HL-60 (cell line): Measurements from ENCODE around the gene HS3ST2.

ENCODE experiments used
- DNase-seq, 2 experiments: peaks; one replicate each; pipeline ENCODE4 v3.0.0-alpha.2; 2010 to 2020; ENCODE audit warnings: low read depth in 1 of 2, low spot score in 1 of 2
- H3K27ac ChIP-seq: fragments of 250-450 bp; sonication (Bioruptor Pico); replicated peaks from 2 replicates; pipeline ENCODE4 v1.5.1; 2020; ENCODE audit warnings: mild to moderate bottlenecking, moderate library complexity
- H3K27me3 ChIP-seq: fragments of 250-450 bp; sonication (Bioruptor Pico); 2 replicates; pipeline ENCODE4 v1.5.1; 2021; ENCODE audit warnings: mild to moderate bottlenecking, moderate library complexity; ENCODE audit not compliant: insufficient read depth, poor library complexity, severe bottlenecking
- H3K4me3 ChIP-seq: replicated peaks from 2 replicates; pipeline ENCODE4 v1.5.1; 2011; ENCODE audit warnings: mild to moderate bottlenecking, control low read depth, low read length; ENCODE audit not compliant: insufficient read depth
- GABPA ChIP-seq: IDR thresholded peaks from 2 replicates; pipeline ENCODE4 v1.6.1; 2012; ENCODE audit warnings: low read depth
- POLR2AphosphoS5 ChIP-seq: IDR thresholded peaks from 2 replicates; pipeline ENCODE4 v1.6.1; 2012; ENCODE audit warnings: low read depth
- REST ChIP-seq: IDR thresholded peaks from 2 replicates; pipeline ENCODE4 v1.6.1; 2012; ENCODE audit warnings: low read depth; ENCODE audit not compliant: insufficient replicate concordance
- SPI1 ChIP-seq: IDR thresholded peaks from 2 replicates; pipeline ENCODE4 v1.6.1; 2012; ENCODE audit warnings: low read depth, mild to moderate bottlenecking, borderline replicate concordance
- TF ChIP-seq, protein P1 (sequence below): IDR thresholded peaks from one replicate; pipeline ENCODE4 v1.5.1; 2011; ENCODE audit warnings: low read length, control low read depth, inconsistent platforms; ENCODE audit not compliant: insufficient read depth

The HS3ST2 gene

GRCh38 chr16:22806811-22807210, 7.2 kb upstream of the HS3ST2 start:
- Histone ChIP-seq H3K4me3 (no peak overlapping the region), H3K27ac (no peak overlapping the region), H3K27me3 (peaks cover 6% of the 10 kb centered on the region)
- TF ChIP-seq POLR2AphosphoS5 (no peak), REST (no peak), GABPA (no peak), SPI1 (no peak)
- TF ChIP-seq, protein P1, sequence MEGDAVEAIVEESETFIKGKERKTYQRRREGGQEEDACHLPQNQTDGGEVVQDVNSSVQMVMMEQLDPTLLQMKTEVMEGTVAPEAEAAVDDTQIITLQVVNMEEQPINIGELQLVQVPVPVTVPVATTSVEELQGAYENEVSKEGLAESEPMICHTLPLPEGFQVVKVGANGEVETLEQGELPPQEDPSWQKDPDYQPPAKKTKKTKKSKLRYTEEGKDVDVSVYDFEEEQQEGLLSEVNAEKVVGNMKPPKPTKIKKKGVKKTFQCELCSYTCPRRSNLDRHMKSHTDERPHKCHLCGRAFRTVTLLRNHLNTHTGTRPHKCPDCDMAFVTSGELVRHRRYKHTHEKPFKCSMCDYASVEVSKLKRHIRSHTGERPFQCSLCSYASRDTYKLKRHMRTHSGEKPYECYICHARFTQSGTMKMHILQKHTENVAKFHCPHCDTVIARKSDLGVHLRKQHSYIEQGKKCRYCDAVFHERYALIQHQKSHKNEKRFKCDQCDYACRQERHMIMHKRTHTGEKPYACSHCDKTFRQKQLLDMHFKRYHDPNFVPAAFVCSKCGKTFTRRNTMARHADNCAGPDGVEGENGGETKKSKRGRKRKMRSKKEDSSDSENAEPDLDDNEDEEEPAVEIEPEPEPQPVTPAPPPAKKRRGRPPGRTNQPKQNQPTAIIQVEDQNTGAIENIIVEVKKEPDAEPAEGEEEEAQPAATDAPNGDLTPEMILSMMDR, result no peak
- DNase-seq, result no peak

DNA sequence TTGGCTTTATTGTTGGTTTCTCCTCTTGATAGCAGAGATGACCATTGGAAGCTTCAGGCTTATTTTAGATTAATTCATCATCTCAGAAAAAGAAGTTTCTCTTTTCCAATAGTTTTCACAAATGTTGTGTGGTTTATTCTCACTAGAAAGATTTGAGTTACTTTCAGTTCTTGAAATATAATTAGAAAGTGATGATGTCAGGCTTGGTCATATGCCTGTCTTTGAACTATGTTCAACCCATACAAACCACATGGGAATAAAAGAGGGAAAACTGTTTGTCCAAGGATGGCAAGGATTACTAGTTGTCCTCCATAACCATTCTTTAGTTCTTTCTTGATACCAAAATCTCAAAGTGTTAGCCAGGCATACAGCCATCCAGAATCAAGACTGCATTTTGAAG, 3.7 kb upstream of the HS3ST2 start:
- DNase-seq, result no peak

DNA sequence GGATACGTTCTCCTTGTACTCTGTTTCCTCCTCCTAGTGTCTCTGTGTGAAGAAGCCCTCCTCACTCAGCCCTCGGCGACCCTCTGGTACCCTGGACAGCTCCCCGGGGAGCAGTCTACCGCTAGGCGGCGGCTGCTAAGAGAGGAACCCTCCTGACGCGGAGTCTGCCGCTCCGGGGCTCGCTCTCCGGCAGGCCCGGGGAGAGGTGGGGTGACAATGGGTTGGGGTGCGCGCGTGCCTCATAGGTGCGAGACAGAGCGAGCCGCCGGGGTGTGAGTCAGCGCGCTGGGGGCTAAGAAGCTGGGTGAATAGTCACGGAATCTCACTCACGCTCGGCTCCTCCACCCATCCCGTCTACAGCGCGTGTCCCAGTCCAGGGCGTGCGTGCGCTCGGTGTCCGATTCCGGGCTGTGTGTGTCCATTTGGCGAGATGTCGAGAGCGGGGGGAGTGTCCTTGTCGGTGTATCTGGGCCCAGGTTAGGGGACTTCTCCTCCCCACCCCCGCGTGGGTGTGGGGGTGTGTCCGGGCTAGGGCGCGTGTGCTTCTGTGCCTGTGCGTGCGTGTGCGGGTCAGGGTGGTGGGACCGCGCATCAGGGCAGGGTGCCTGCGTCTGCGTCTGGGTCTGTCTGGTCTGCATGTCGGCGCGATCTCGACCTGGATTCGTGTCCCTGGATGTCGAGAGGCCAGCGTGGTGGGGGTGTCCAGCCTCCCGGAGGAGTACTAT, 577 bp upstream of the HS3ST2 start:
- DNase-seq, result peak; percentile 24 to 51
- H3K27ac ChIP-seq, result no peak overlapping the region
- TF ChIP-seq GABPA, result no peak
- TF ChIP-seq REST, result peak; percentile 100
- peak; percentile 18; the same call in 1 of the 2 replicates for TF ChIP-seq SPI1
- TF ChIP-seq, protein P1, result peak; percentile 68
- TF ChIP-seq POLR2AphosphoS5, result no peak

More for the DNA sequence above, 3.7 kb upstream of the HS3ST2 start:
- peaks cover 23% of the 10 kb centered on the region for H3K27me3 ChIP-seq
- TF ChIP-seq SPI1, result no peak
- no peak for TF ChIP-seq POLR2AphosphoS5
- TF ChIP-seq, protein P1, result no peak
- TF ChIP-seq GABPA, result no peak
- no peak for TF ChIP-seq REST
- H3K27ac ChIP-seq, result no peak overlapping the region
- H3K4me3 ChIP-seq, result no peak overlapping the region

More for the DNA sequence above, 577 bp upstream of the HS3ST2 start:
- Histone ChIP-seq H3K4me3 (no peak overlapping the region), H3K27me3 (peaks cover 31% of the 10 kb centered on the region)
